ENCODE data around the gene CCDC149. TPM values are rescaled to one million over a fixed set of nuclear protein-coding genes. Genes with fewer than 3 reads are reported as not detected.

The CCDC149 gene
- total RNA-seq, 2 experiments from 2014 or later = not detected

- Mint-ChIP-seq H3K27me3 (ENCODE audit: low read depth) (no peaks in the 10 kb centered on the region), H3K9me3 (ENCODE audit: insufficient read depth) (peaks cover 8% of the 10 kb centered on the region)
These were observed 45.0 kb downstream of the CCDC149 start for GRCh38 chr4:24867766-24868296.

DNA sequence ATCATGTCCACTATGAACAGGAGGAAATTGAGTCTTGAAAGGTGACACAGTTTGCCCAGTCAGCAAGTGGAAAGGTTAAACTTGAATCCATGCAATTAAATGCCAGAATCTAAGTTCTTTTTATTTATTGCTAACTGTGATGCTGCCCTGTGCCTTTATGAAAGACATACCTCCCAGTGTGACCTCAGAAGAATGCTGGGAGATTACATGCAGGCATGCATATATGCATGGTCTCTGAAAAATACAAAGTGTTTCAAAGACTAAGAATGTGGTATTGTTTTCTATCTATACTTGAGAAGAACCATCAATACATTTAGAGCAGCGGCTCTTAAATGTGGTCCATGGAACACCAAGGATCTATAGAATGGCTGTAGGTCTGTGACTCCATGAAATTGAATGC, 45.6 kb downstream of the CCDC149 start:
- peaks cover 8% of the 10 kb centered on the region for H3K9me3 Mint-ChIP-seq (ENCODE audit: insufficient read depth)
- H3K36me3 Mint-ChIP-seq (ENCODE audit: low read depth) = peaks cover 2% of the 10 kb centered on the region
- DNase-seq (no peak), ATAC-seq (no peak)
- H3K27ac Mint-ChIP-seq = no peak overlapping the region
- H3K4me1 Mint-ChIP-seq (ENCODE audit: low read depth) = no peaks in the 10 kb centered on the region
- ChIA-PET POLR2A (no interaction called here), CTCF (no interaction called here)
- no peaks in the 10 kb centered on the region for H3K27me3 Mint-ChIP-seq (ENCODE audit: low read depth)
- H3K4me3 Mint-ChIP-seq = no peak overlapping the region

More at GRCh38 chr4:24867766-24868296, 45.0 kb downstream of the CCDC149 start:
- Mint-ChIP-seq H3K4me3 (no peak overlapping the region), H3K36me3 (ENCODE audit: low read depth) (peaks cover 2% of the 10 kb centered on the region), H3K4me1 (ENCODE audit: low read depth) (no peaks in the 10 kb centered on the region), H3K27ac (no peak overlapping the region)
- CTCF ChIA-PET = no interaction called here
- DNase-seq = no peak
- no peak for ATAC-seq
- POLR2A ChIA-PET = no interaction called here

GRCh38 chr4:24865401-24865800, 47.4 kb downstream of the CCDC149 start:
- CTCF ChIA-PET = no interaction called here
- ATAC-seq (no peak), DNase-seq (no peak)
- no peaks in the 10 kb centered on the region for H3K4me1 Mint-ChIP-seq (ENCODE audit: low read depth)
- peaks cover 2% of the 10 kb centered on the region for H3K36me3 Mint-ChIP-seq (ENCODE audit: low read depth)
- H3K9me3 Mint-ChIP-seq (ENCODE audit: insufficient read depth) = peaks cover 8% of the 10 kb centered on the region
- H3K4me3 Mint-ChIP-seq = no peak overlapping the region
- no peak overlapping the region for H3K27ac Mint-ChIP-seq
- POLR2A ChIA-PET = no interaction called here
- no peaks in the 10 kb centered on the region for H3K27me3 Mint-ChIP-seq (ENCODE audit: low read depth)

GRCh38 chr4:24863799-24864198, 49.0 kb downstream of the CCDC149 start:
- DNase-seq = no peak
- Mint-ChIP-seq H3K4me3 (no peak overlapping the region), H3K27ac (no peak overlapping the region), H3K9me3 (ENCODE audit: insufficient read depth) (peaks cover 8% of the 10 kb centered on the region), H3K36me3 (ENCODE audit: low read depth) (peaks cover 2% of the 10 kb centered on the region), H3K27me3 (ENCODE audit: low read depth) (no peaks in the 10 kb centered on the region), H3K4me1 (ENCODE audit: low read depth) (no peaks in the 10 kb centered on the region)
- no peak for ATAC-seq
- CTCF ChIA-PET = no interaction called here
- POLR2A ChIA-PET = no interaction called here

GRCh38 chr4:24862073-24862751, 50.6 kb downstream of the CCDC149 start:
- Mint-ChIP-seq H3K4me1 (ENCODE audit: low read depth) (no peaks in the 10 kb centered on the region), H3K27ac (no peak overlapping the region), H3K9me3 (ENCODE audit: insufficient read depth) (peaks cover 8% of the 10 kb centered on the region), H3K27me3 (ENCODE audit: low read depth) (no peaks in the 10 kb centered on the region), H3K36me3 (ENCODE audit: low read depth) (peaks cover 2% of the 10 kb centered on the region), H3K4me3 (no peak overlapping the region)
- ATAC-seq = no peak
- ChIA-PET CTCF (no interaction called here), POLR2A (no interaction called here)
- DNase-seq = no peak

DNA sequence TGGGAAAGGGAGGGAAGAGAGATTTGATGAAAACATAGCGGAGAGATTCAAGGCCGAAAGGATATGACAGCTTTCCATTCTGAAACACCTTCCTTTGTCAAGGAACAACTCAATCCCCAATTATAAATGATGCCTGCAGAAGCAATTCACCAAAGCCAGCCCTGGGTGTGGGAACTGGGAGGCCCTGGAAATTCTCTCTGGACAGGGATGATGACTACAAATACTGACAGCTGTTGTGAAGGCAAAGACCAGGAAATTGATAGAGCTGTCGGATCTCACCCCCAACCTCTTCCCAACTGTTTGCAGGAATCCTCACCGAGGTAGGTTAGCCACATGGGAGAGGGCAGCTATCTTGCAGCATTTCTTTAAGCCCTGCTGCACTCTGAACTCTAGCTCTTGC, 54.3 kb downstream of the CCDC149 start:
- Mint-ChIP-seq H3K27me3 (ENCODE audit: low read depth) (no peaks in the 10 kb centered on the region), H3K27ac (no peak overlapping the region), H3K4me1 (ENCODE audit: low read depth) (no peaks in the 10 kb centered on the region), H3K9me3 (ENCODE audit: insufficient read depth) (no peaks in the 10 kb centered on the region), H3K36me3 (ENCODE audit: low read depth) (no peaks in the 10 kb centered on the region), H3K4me3 (no peak overlapping the region)
- ATAC-seq = no peak
- no peak for DNase-seq
- ChIA-PET POLR2A (no interaction called here), CTCF (no interaction called here)

DNA sequence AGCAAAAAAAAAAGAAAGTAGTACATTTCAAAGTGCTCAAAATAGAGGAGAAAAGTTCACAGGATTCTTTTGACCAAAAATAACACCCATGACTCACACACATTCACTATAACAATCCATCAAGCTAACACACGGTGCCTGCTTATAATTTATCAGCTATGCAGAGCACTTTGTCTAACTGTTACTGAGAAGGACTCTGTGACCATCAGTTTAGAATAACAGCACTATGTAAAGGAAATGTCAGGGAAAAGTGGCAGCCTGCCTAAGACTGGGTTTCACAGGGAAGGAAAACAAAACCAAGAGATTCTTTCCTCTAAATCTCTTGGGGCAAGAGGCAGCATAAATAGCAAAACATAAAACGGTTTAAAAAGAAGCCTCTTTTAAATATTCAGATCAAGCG, 54.8 kb downstream of the CCDC149 start:
- H3K4me1 Mint-ChIP-seq (ENCODE audit: low read depth) = no peaks in the 10 kb centered on the region
- H3K4me3 Mint-ChIP-seq = no peak overlapping the region
- no peak for DNase-seq
- POLR2A ChIA-PET = no interaction called here
- no peaks in the 10 kb centered on the region for H3K36me3 Mint-ChIP-seq (ENCODE audit: low read depth)
- no peak for ATAC-seq
- no peaks in the 10 kb centered on the region for H3K9me3 Mint-ChIP-seq (ENCODE audit: insufficient read depth)
- CTCF ChIA-PET = no interaction called here
- H3K27me3 Mint-ChIP-seq (ENCODE audit: low read depth) = peaks cover 1% of the 10 kb centered on the region
- H3K27ac Mint-ChIP-seq = no peak overlapping the region

DNA sequence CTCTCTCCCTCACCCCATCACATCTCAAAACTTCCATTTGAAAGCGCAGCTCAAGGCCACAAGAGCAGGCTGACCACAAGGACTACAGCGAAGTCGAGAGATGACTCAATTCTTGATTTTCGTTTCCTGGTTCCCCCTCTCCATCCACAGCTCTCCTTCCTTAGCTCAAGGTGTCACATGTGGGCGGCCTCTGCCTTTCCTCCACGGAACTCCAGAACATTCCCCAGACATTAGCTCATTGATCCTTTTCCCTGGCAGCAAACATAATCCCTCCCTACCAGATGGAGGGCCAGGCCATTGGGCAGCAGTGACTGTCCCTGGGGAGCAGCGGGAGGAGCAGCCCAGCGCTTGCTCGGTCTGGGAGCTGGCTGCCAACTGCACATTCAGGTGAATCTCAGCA, 56.3 kb downstream of the CCDC149 start:
- Mint-ChIP-seq H3K36me3 (ENCODE audit: low read depth) (no peaks in the 10 kb centered on the region), H3K27ac (no peak overlapping the region), H3K9me3 (ENCODE audit: insufficient read depth) (no peaks in the 10 kb centered on the region), H3K4me3 (no peak overlapping the region), H3K4me1 (ENCODE audit: low read depth) (no peaks in the 10 kb centered on the region), H3K27me3 (ENCODE audit: low read depth) (peaks cover 3% of the 10 kb centered on the region)
- ChIA-PET POLR2A (no interaction called here), CTCF (no interaction called here)
- ATAC-seq = no peak
- no peak for DNase-seq

DNA sequence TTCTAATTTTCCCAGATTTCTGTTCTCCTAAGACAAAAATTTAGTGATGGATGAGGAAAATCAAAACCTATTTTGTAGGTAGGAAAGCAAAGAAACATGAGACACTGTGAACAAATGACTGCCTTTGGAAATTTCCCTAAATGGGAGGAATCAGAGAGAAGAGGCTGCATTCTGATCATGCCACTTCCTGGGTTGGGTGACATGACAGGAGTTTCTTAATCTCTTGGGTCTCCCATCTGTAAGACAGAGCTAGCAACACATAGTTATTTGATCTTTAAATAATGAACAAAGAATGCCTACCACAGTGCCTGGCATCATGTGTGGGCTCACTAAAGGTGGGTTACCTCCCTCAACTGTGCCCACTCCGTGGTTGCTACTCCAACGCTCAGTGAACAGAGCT, 57.1 kb downstream of the CCDC149 start:
- Mint-ChIP-seq H3K27me3 (ENCODE audit: low read depth) (peaks cover 3% of the 10 kb centered on the region), H3K9me3 (ENCODE audit: insufficient read depth) (no peaks in the 10 kb centered on the region), H3K36me3 (ENCODE audit: low read depth) (no peaks in the 10 kb centered on the region), H3K4me3 (no peak overlapping the region), H3K4me1 (ENCODE audit: low read depth) (no peaks in the 10 kb centered on the region), H3K27ac (no peak overlapping the region)
- ATAC-seq (no peak), DNase-seq (no peak)
- ChIA-PET CTCF (no interaction called here), POLR2A (no interaction called here)

DNA sequence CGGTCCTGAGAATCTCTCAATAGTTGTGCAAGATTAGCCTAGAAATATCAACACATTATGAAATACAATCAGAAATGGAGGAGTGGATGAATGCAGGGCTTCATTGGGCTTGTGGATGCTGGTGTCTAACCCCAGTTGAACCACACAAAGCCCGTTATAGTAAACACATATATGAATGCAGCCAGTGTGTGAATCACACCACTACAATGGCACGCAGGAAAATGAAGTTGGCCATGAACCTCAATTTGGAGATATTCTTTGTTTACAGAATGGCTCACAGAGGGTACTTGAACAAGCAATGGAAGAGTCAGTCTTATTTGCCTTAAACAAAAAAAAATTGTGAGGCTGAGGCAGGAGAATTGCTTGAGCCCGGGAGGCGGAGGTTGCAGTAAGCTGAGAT, 59.7 kb downstream of the CCDC149 start:
- H3K36me3 Mint-ChIP-seq (ENCODE audit: low read depth) = no peaks in the 10 kb centered on the region
- peaks cover 3% of the 10 kb centered on the region for H3K27me3 Mint-ChIP-seq (ENCODE audit: low read depth)
- H3K4me3 Mint-ChIP-seq = no peak overlapping the region
- DNase-seq (no peak), ATAC-seq (no peak)
- no peaks in the 10 kb centered on the region for H3K4me1 Mint-ChIP-seq (ENCODE audit: low read depth)
- H3K9me3 Mint-ChIP-seq (ENCODE audit: insufficient read depth) = no peaks in the 10 kb centered on the region
- ChIA-PET POLR2A (no interaction called here), CTCF (no interaction called here)
- no peak overlapping the region for H3K27ac Mint-ChIP-seq

DNA sequence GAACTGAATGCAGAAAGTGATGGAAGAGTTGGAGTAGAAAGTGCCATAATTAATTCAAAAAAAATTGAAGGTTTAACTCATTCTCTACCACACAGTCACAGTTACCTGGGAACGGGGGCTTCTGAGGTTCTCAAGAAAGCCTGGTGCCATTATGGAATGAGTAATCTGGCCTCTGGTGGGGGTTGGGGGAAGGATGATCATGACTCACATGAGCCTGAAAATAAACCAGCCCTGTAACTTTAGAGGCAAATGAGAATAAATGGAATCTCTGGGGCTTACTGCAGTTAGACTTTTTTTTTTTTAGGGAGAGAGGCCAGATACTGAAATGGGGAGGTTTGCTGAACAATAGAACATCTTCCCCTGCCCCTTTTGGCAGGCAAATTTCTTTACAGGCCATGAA, 62.2 kb downstream of the CCDC149 start:
- Mint-ChIP-seq H3K36me3 (ENCODE audit: low read depth) (no peaks in the 10 kb centered on the region), H3K27me3 (ENCODE audit: low read depth) (peaks cover 3% of the 10 kb centered on the region), H3K4me1 (ENCODE audit: low read depth) (no peaks in the 10 kb centered on the region), H3K9me3 (ENCODE audit: insufficient read depth) (no peaks in the 10 kb centered on the region), H3K27ac (no peak overlapping the region), H3K4me3 (no peak overlapping the region)
- ATAC-seq (no peak), DNase-seq (no peak)
- CTCF ChIA-PET = no interaction called here
- POLR2A ChIA-PET = no interaction called here

DNA sequence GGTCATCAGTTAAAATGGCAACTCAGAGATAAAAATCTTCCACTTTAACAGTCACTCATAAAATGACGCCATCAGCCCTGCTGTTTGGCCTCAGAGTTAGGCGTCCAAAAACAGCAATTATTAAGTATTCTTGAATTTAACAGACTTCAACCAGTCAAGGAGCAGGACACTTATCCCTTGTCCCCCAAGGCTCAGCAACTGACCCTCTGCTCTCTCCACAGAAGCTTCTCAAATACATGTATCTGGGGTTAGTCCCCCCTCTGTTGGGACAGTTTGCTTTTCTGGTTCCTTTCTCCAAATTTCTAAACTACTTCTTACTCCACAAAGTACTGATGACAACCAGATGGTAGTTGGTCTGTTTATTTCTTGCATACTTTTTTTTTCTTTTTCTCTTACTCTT, 63.1 kb downstream of the CCDC149 start:
- H3K4me1 Mint-ChIP-seq (ENCODE audit: low read depth) = no peaks in the 10 kb centered on the region
- CTCF ChIA-PET = no interaction called here
- H3K4me3 Mint-ChIP-seq = no peak overlapping the region
- DNase-seq (no peak), ATAC-seq (no peak)
- H3K36me3 Mint-ChIP-seq (ENCODE audit: low read depth) = no peaks in the 10 kb centered on the region
- no peak overlapping the region for H3K27ac Mint-ChIP-seq
- peaks cover 3% of the 10 kb centered on the region for H3K27me3 Mint-ChIP-seq (ENCODE audit: low read depth)
- POLR2A ChIA-PET = no interaction called here
- no peaks in the 10 kb centered on the region for H3K9me3 Mint-ChIP-seq (ENCODE audit: insufficient read depth)

DNA sequence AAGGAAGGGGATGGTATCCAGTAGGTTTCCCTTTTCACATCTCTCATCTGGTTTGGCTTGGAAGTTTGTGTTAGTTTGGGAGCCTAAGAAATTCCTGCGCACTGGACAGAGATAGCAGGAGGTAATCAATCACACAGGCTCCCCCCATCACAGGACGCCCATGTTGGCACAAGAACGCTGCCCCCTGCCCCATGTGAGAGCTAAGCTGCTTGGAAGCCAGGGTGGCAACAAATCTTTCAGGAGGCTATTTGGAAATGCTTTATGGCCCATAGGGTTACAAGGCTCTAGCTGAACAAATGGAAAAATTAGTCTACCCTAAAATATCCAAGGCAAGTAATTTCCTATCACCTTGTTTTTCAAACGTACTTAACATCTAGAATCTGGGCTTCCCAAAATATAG, 63.5 kb downstream of the CCDC149 start:
- ChIA-PET POLR2A (no interaction called here), CTCF (no interaction called here)
- DNase-seq = no peak
- no peak overlapping the region for H3K27ac Mint-ChIP-seq
- no peaks in the 10 kb centered on the region for H3K4me1 Mint-ChIP-seq (ENCODE audit: low read depth)
- no peaks in the 10 kb centered on the region for H3K9me3 Mint-ChIP-seq (ENCODE audit: insufficient read depth)
- ATAC-seq = no peak
- H3K36me3 Mint-ChIP-seq (ENCODE audit: low read depth) = no peaks in the 10 kb centered on the region
- H3K27me3 Mint-ChIP-seq (ENCODE audit: low read depth) = peaks cover 3% of the 10 kb centered on the region
- no peak overlapping the region for H3K4me3 Mint-ChIP-seq
